ENCODE data around the gene FUOM. TPM values are rescaled to one million over a fixed set of nuclear protein-coding genes. Genes with fewer than 3 reads are reported as not detected.
"Not testable (repeated sequence)": the region's sequence is repeated elsewhere in the genome, so short reads cannot be mapped to it uniquely, and the experiment has no call there.

FUOM gene
- total RNA-seq, 1 donor from 2014 or later, result 18.7 TPM

GRCh38 chr10:133388973-133389818, 31.4 kb upstream of the FUOM start:
- DNase-seq (ENCODE audit: extremely low read depth, low read depth, low spot score), result no peak

- no peak for DNase-seq (ENCODE audit: extremely low read depth, low read depth, low spot score)
These were observed 30.6 kb upstream of the FUOM start for GRCh38 chr10:133388236-133388972.

- DNase-seq (ENCODE audit: extremely low read depth, low read depth, low spot score), result not testable (repeated sequence)
These were observed 29.1 kb upstream of the FUOM start for GRCh38 chr10:133386951-133387350.

GRCh38 chr10:133385214-133385613, 27.4 kb upstream of the FUOM start:
- DNase-seq (ENCODE audit: extremely low read depth, low read depth, low spot score), result no peak

GRCh38 chr10:133384071-133384470, 26.3 kb upstream of the FUOM start:
- no peak for DNase-seq (ENCODE audit: extremely low read depth, low read depth, low spot score)

GRCh38 chr10:133383551-133383950, 25.7 kb upstream of the FUOM start:
- DNase-seq (ENCODE audit: extremely low read depth, low read depth, low spot score), result no peak

GRCh38 chr10:133381036-133381435, 23.2 kb upstream of the FUOM start:
- DNase-seq (ENCODE audit: extremely low read depth, low read depth, low spot score), result no peak

GRCh38 chr10:133379801-133380666, 22.2 kb upstream of the FUOM start:
- no peak for DNase-seq (ENCODE audit: extremely low read depth, low read depth, low spot score)

- DNase-seq (ENCODE audit: extremely low read depth, low read depth, low spot score), result no peak
These were observed 21.5 kb upstream of the FUOM start, which contains the start of gene PAOX for GRCh38 chr10:133379152-133379800. PAOX (plus strand) TSS chr10:133379262; CDS start chr10:133379317, 55 bp downstream.

GRCh38 chr10:133378251-133379096, 20.7 kb upstream of the FUOM start:
- no peak for DNase-seq (ENCODE audit: extremely low read depth, low read depth, low spot score)

- no peak for DNase-seq (ENCODE audit: extremely low read depth, low read depth, low spot score)
These were observed 20.0 kb upstream of the FUOM start for GRCh38 chr10:133377818-133378250.

- DNase-seq (ENCODE audit: extremely low read depth, low read depth, low spot score), result no peak
These were observed 19.4 kb upstream of the FUOM start for GRCh38 chr10:133377025-133377817.

- DNase-seq (ENCODE audit: extremely low read depth, low read depth, low spot score), result not testable (repeated sequence)
These were observed 18.4 kb upstream of the FUOM start for GRCh38 chr10:133376183-133376582.

GRCh38 chr10:133375357-133376115, 17.7 kb upstream of the FUOM start:
- no peak for DNase-seq (ENCODE audit: extremely low read depth, low read depth, low spot score)

- DNase-seq (ENCODE audit: extremely low read depth, low read depth, low spot score), result no peak
These were observed 15.6 kb upstream of the FUOM start, which contains the start of gene ECHS1 for GRCh38 chr10:133373174-133374090. ECHS1 (minus strand) TSS chr10:133373354; CDS start chr10:133373333, 21 bp downstream.

GRCh38 chr10:133372507-133372906, 14.7 kb upstream of the FUOM start:
- DNase-seq (ENCODE audit: extremely low read depth, low read depth, low spot score), result no peak

All from glomerular endothelial cell (primary cell).